Mesendoderm (in vitro differentiated cells): ENCODE data around the gene GLP1R.

Source experiments
- DNase-seq: peaks from one replicate; pipeline ENCODE4 v3.0.0; 2013
- H2AK5ac ChIP-seq: 2 replicates; pipeline ENCODE4 v1.6.1; 2013; ENCODE audit warnings: low read length, inconsistent platforms
- H2BK120ac ChIP-seq: 2 replicates; pipeline ENCODE4 v1.6.1; 2013; ENCODE audit warnings: low read depth, mild to moderate bottlenecking, low read length, moderate library complexity, mixed read lengths
- H2BK15ac ChIP-seq: replicated peaks from 2 replicates; pipeline ENCODE4 v1.6.1; 2013; ENCODE audit warnings: low read depth, mild to moderate bottlenecking, moderate library complexity
- H2BK5ac ChIP-seq: 2 replicates; pipeline ENCODE4 v1.6.1; 2013; ENCODE audit warnings: low read length, inconsistent platforms
- H3K18ac ChIP-seq: 2 replicates; pipeline ENCODE4 v1.6.1; 2013; ENCODE audit warnings: mild to moderate bottlenecking, low read length, mixed read lengths
- H3K23ac ChIP-seq: one replicate; pipeline ENCODE4 v1.6.1; 2013; ENCODE audit warnings: low read length
- H3K27ac ChIP-seq: 2 replicates; pipeline ENCODE4 v1.5.1; 2013; ENCODE audit warnings: low read depth, mild to moderate bottlenecking, inconsistent platforms, low read length, moderate library complexity
- H3K27me3 ChIP-seq: 2 replicates; pipeline ENCODE4 v1.6.1; 2013; ENCODE audit warnings: low read length, control low read depth, mild to moderate bottlenecking, inconsistent platforms; ENCODE audit not compliant: insufficient read depth, poor library complexity
- H3K36me3 ChIP-seq: 2 replicates; pipeline ENCODE4 v1.6.1; 2013; ENCODE audit warnings: low read length, inconsistent platforms; ENCODE audit not compliant: control insufficient read depth, insufficient read depth
- H3K4ac ChIP-seq: one replicate; pipeline ENCODE4 v1.6.1; 2013; ENCODE audit warnings: low read depth, mild to moderate bottlenecking, low read length, moderate library complexity
- H3K4me1 ChIP-seq: 2 replicates; pipeline ENCODE4 v1.6.1; 2013; ENCODE audit warnings: low read depth, low read length, inconsistent platforms; ENCODE audit not compliant: control insufficient read depth
- H3K4me2 ChIP-seq: 2 replicates; pipeline ENCODE4 v1.6.1; 2013; ENCODE audit warnings: low read length
- H3K4me3 ChIP-seq: 2 replicates; pipeline ENCODE4 v1.5.1; 2013; ENCODE audit warnings: mild to moderate bottlenecking, low read length
- H3K56ac ChIP-seq: one replicate; pipeline ENCODE4 v1.6.1; 2013; ENCODE audit warnings: low read length
- H3K79me1 ChIP-seq: 2 replicates; pipeline ENCODE4 v1.6.1; 2013; ENCODE audit warnings: low read length, inconsistent platforms
- H3K79me2 ChIP-seq: 2 replicates; pipeline ENCODE4 v1.6.1; 2013; ENCODE audit warnings: mild to moderate bottlenecking, low read length; ENCODE audit not compliant: control insufficient read depth, insufficient read depth
- H3K9ac ChIP-seq: 2 replicates; pipeline ENCODE4 v1.6.1; 2013; ENCODE audit warnings: low read length, inconsistent platforms
- H4K5ac ChIP-seq: one replicate; pipeline ENCODE4 v1.6.1; 2013; ENCODE audit warnings: low read length
- H4K8ac ChIP-seq: one replicate; pipeline ENCODE4 v1.6.1; 2013; ENCODE audit warnings: low read depth, mild to moderate bottlenecking, control low read depth, low read length, moderate library complexity
- WGBS: extraction: QIAGEN DNeasy Blood & Tissue Kit; methylation state at CpG from one replicate; pipeline ENCODE4 v1.1.7; 2013; ENCODE audit warnings: low lambda C conversion rate, missing lambda C conversion rate; ENCODE audit not compliant: insufficient coverage; ENCODE audit errors: extremely low coverage; 5-methylcytosine and 5-hydroxymethylcytosine counted together

The GLP1R gene

GRCh38 chr6:39057251-39058155 is 8.9 kb downstream of the GLP1R start:
- H3K4me2 ChIP-seq, result no peak overlapping the region
- no peak overlapping the region for H3K18ac ChIP-seq
- WGBS, result no CpG with 5 or more reads among the region's 17 CpGs
- H3K79me2 ChIP-seq, result no peaks in the 10 kb centered on the region
- no peak overlapping the region for H3K27ac ChIP-seq
- no peaks in the 10 kb centered on the region for H3K36me3 ChIP-seq
- H3K4me3 ChIP-seq, result no peak overlapping the region
- H4K5ac ChIP-seq, result no peak overlapping the region
- H3K4me1 ChIP-seq, result no peaks in the 10 kb centered on the region
- H2BK15ac ChIP-seq, result no peak overlapping the region
- no peak overlapping the region for H2BK5ac ChIP-seq
- H3K9ac ChIP-seq, result no peak overlapping the region
- H2AK5ac ChIP-seq, result no peak overlapping the region
- H2BK120ac ChIP-seq, result no peak overlapping the region
- no peak overlapping the region for H3K56ac ChIP-seq
- H3K79me1 ChIP-seq, result no peaks in the 10 kb centered on the region
- no peak overlapping the region for H4K8ac ChIP-seq
- DNase-seq, result no peak
- H3K27me3 ChIP-seq, result no peaks in the 10 kb centered on the region
- H3K4ac ChIP-seq, result no peak overlapping the region
- H3K23ac ChIP-seq, result no peak overlapping the region

GRCh38 chr6:39058471-39059147 is 10.0 kb downstream of the GLP1R start:
- H3K9ac ChIP-seq, result no peak overlapping the region
- H3K4me3 ChIP-seq, result no peak overlapping the region
- no peaks in the 10 kb centered on the region for H3K79me2 ChIP-seq
- no peak overlapping the region for H2BK120ac ChIP-seq
- H3K4me2 ChIP-seq, result no peak overlapping the region
- H3K27me3 ChIP-seq, result no peaks in the 10 kb centered on the region
- H3K4ac ChIP-seq, result no peak overlapping the region
- no peaks in the 10 kb centered on the region for H3K79me1 ChIP-seq
- no peak overlapping the region for H2BK5ac ChIP-seq
- H2AK5ac ChIP-seq, result no peak overlapping the region
- H3K56ac ChIP-seq, result no peak overlapping the region
- no peaks in the 10 kb centered on the region for H3K4me1 ChIP-seq
- no peak overlapping the region for H4K5ac ChIP-seq
- DNase-seq, result no peak
- H2BK15ac ChIP-seq, result no peak overlapping the region
- no peak overlapping the region for H3K18ac ChIP-seq
- no peak overlapping the region for H3K27ac ChIP-seq
- H3K23ac ChIP-seq, result no peak overlapping the region
- no peaks in the 10 kb centered on the region for H3K36me3 ChIP-seq
- WGBS, result no CpG with 5 or more reads among the region's 6 CpGs
- H4K8ac ChIP-seq, result no peak overlapping the region

- H3K79me1 ChIP-seq, result no peaks in the 10 kb centered on the region
Observed at GRCh38 chr6:39059496-39060310, 11.1 kb downstream of the GLP1R start.

GRCh38 chr6:39060467-39061160 is 12.0 kb downstream of the GLP1R start:
- Histone ChIP-seq H3K36me3 (no peaks in the 10 kb centered on the region), H3K23ac (no peak overlapping the region), H3K27ac (no peak overlapping the region), H2BK15ac (no peak overlapping the region), H3K4me1 (no peaks in the 10 kb centered on the region), H3K79me1 (no peaks in the 10 kb centered on the region), H3K4me3 (no peak overlapping the region), H4K5ac (no peak overlapping the region), H3K4me2 (no peak overlapping the region), H3K4ac (no peak overlapping the region), H3K79me2 (no peaks in the 10 kb centered on the region), H4K8ac (no peak overlapping the region), H2BK120ac (no peak overlapping the region), H2BK5ac (no peak overlapping the region), H3K9ac (no peak overlapping the region), H3K18ac (no peak overlapping the region), H3K27me3 (no peaks in the 10 kb centered on the region), H2AK5ac (no peak overlapping the region), H3K56ac (no peak overlapping the region)
- DNase-seq, result no peak
- WGBS, result no CpG with 5 or more reads among the region's 7 CpGs

More at GRCh38 chr6:39059496-39060310, 11.1 kb downstream of the GLP1R start:
- H3K27ac ChIP-seq, result no peak overlapping the region
- no peaks in the 10 kb centered on the region for H3K36me3 ChIP-seq
- H3K4ac ChIP-seq, result no peak overlapping the region
- H3K79me2 ChIP-seq, result no peaks in the 10 kb centered on the region
- no peak overlapping the region for H4K8ac ChIP-seq
- no peak overlapping the region for H2BK5ac ChIP-seq
- H3K4me2 ChIP-seq, result no peak overlapping the region
- no peak overlapping the region for H2AK5ac ChIP-seq
- H2BK120ac ChIP-seq, result no peak overlapping the region
- H3K4me3 ChIP-seq, result no peak overlapping the region
- no peak overlapping the region for H4K5ac ChIP-seq
- H2BK15ac ChIP-seq, result no peak overlapping the region
- WGBS, result no CpG with 5 or more reads among the region's 14 CpGs
- H3K56ac ChIP-seq, result no peak overlapping the region
- no peak for DNase-seq
- no peak overlapping the region for H3K18ac ChIP-seq
- H3K27me3 ChIP-seq, result no peaks in the 10 kb centered on the region
- H3K23ac ChIP-seq, result no peak overlapping the region
- no peaks in the 10 kb centered on the region for H3K4me1 ChIP-seq
- no peak overlapping the region for H3K9ac ChIP-seq

- no peak overlapping the region for H2BK5ac ChIP-seq
- H2BK120ac ChIP-seq, result no peak overlapping the region
- no peaks in the 10 kb centered on the region for H3K79me2 ChIP-seq
- no peaks in the 10 kb centered on the region for H3K27me3 ChIP-seq
- no peak overlapping the region for H3K23ac ChIP-seq
- H2AK5ac ChIP-seq, result no peak overlapping the region
- H3K9ac ChIP-seq, result no peak overlapping the region
- DNase-seq, result no peak
- WGBS, result no CpG with 5 or more reads among the region's 6 CpGs
- no peak overlapping the region for H4K8ac ChIP-seq
- no peak overlapping the region for H3K4me2 ChIP-seq
- no peaks in the 10 kb centered on the region for H3K4me1 ChIP-seq
- no peak overlapping the region for H3K27ac ChIP-seq
- no peak overlapping the region for H3K56ac ChIP-seq
- H3K79me1 ChIP-seq, result no peaks in the 10 kb centered on the region
- H3K4me3 ChIP-seq, result no peak overlapping the region
- no peaks in the 10 kb centered on the region for H3K36me3 ChIP-seq
- no peak overlapping the region for H3K4ac ChIP-seq
- H4K5ac ChIP-seq, result no peak overlapping the region
- H3K18ac ChIP-seq, result no peak overlapping the region
- H2BK15ac ChIP-seq, result no peak overlapping the region
Observed at GRCh38 chr6:39061182-39061581, 12.6 kb downstream of the GLP1R start.
